H9 (cell line): ENCODE measurements around the gene SRL. TPM values are rescaled to one million over a fixed set of nuclear protein-coding genes. Genes with fewer than 3 reads are reported as not detected.

Source experiments
- DNase-seq: peaks from one replicate; pipeline ENCODE4 v3.0.0-alpha.2; 2017
- H2AFZ ChIP-seq: one replicate; pipeline ENCODE4 v1.6.1; 2013; ENCODE audit warnings: mild to moderate bottlenecking, low read length, control low read depth, moderate library complexity
- H2AK5ac ChIP-seq: 2 replicates; pipeline ENCODE4 v1.6.1; 2013; ENCODE audit warnings: low read length, control low read depth, mixed read lengths; ENCODE audit not compliant: insufficient read length
- H2BK120ac ChIP-seq: one replicate; pipeline ENCODE4 v1.6.1; 2013; ENCODE audit warnings: low read depth, mild to moderate bottlenecking, low read length, control low read depth, inconsistent platforms; ENCODE audit not compliant: poor library complexity, severe bottlenecking
- H2BK12ac ChIP-seq: 2 replicates; pipeline ENCODE4 v1.6.1; 2013; ENCODE audit warnings: low read length, control low read depth, mixed read lengths, low read depth; ENCODE audit not compliant: insufficient read length
- H2BK15ac ChIP-seq: 2 replicates; pipeline ENCODE4 v1.6.1; 2013; ENCODE audit warnings: low read depth, low read length, control low read depth
- H2BK20ac ChIP-seq: one replicate; pipeline ENCODE4 v1.6.1; 2013; ENCODE audit warnings: low read depth, mild to moderate bottlenecking, low read length, control low read depth, inconsistent platforms; ENCODE audit not compliant: poor library complexity, severe bottlenecking
- H2BK5ac ChIP-seq: 2 replicates; pipeline ENCODE4 v1.6.1; 2013; ENCODE audit warnings: low read length, control low read depth, mixed read lengths; ENCODE audit not compliant: insufficient read length
- H3K14ac ChIP-seq: 2 replicates; pipeline ENCODE4 v1.6.1; 2013; ENCODE audit warnings: low read length, control low read depth; ENCODE audit not compliant: insufficient read depth
- H3K18ac ChIP-seq: 2 replicates; pipeline ENCODE4 v1.6.1; 2013; ENCODE audit warnings: low read depth, mild to moderate bottlenecking, mixed read lengths, low read length, control low read depth; ENCODE audit not compliant: insufficient read length
- H3K23ac ChIP-seq: 2 replicates; pipeline ENCODE4 v1.6.1; 2013; ENCODE audit warnings: low read length, control low read depth, mixed read lengths, low read depth; ENCODE audit not compliant: insufficient read length
- H3K23me2 ChIP-seq: 2 replicates; pipeline ENCODE4 v1.6.1; 2013; ENCODE audit warnings: low read depth, mild to moderate bottlenecking, mixed read lengths, low read length, control low read depth; ENCODE audit not compliant: insufficient read length, poor library complexity, severe bottlenecking
- H3K27ac ChIP-seq: 2 replicates; pipeline ENCODE4 v1.5.1; 2013; ENCODE audit warnings: low read length, control low read depth, mixed read lengths, low read depth; ENCODE audit not compliant: insufficient read length
- H3K27me3 ChIP-seq: 2 replicates; pipeline ENCODE4 v1.6.1; 2013; ENCODE audit warnings: low read length, control low read depth, inconsistent platforms; ENCODE audit not compliant: insufficient read depth
- H3K4ac ChIP-seq: 2 replicates; pipeline ENCODE4 v1.6.1; 2013; ENCODE audit warnings: low read depth, mild to moderate bottlenecking, control low read depth, inconsistent platforms, low read length, moderate library complexity
- H3K4me1 ChIP-seq: 2 replicates; pipeline ENCODE4 v1.6.1; 2013; ENCODE audit warnings: low read length, control low read depth, inconsistent platforms; ENCODE audit not compliant: insufficient read depth
- H3K4me2 ChIP-seq: 2 replicates; pipeline ENCODE4 v1.6.1; 2013; ENCODE audit warnings: low read length, control low read depth, mixed read lengths; ENCODE audit not compliant: insufficient read length, insufficient read depth
- H3K56ac ChIP-seq: 2 replicates; pipeline ENCODE4 v1.6.1; 2013; ENCODE audit warnings: low read depth, mild to moderate bottlenecking, mixed read lengths, low read length, control low read depth; ENCODE audit not compliant: insufficient read length
- H3K79me1 ChIP-seq: 2 replicates; pipeline ENCODE4 v1.6.1; 2013; ENCODE audit warnings: low read depth, mild to moderate bottlenecking, moderate library complexity, low read length, control low read depth, inconsistent platforms; ENCODE audit not compliant: insufficient read depth, poor library complexity, severe bottlenecking
- H3K79me2 ChIP-seq: 2 replicates; pipeline ENCODE4 v1.6.1; 2013; ENCODE audit warnings: low read length, control low read depth, inconsistent platforms; ENCODE audit not compliant: insufficient read depth
- H3K9ac ChIP-seq: 2 replicates; pipeline ENCODE4 v1.6.1; 2013; ENCODE audit warnings: low read length, control low read depth, mixed read lengths; ENCODE audit not compliant: insufficient read length; ENCODE audit errors: extremely low read depth
- H3K9me3 ChIP-seq: one replicate; pipeline ENCODE4 v1.6.1; 2013; ENCODE audit warnings: low read depth, low read length, inconsistent platforms; ENCODE audit not compliant: control insufficient read depth
- H3T11ph ChIP-seq: one replicate; pipeline ENCODE4 v1.6.1; 2013; ENCODE audit warnings: mild to moderate bottlenecking, low read length, control low read depth, inconsistent platforms
- H4K20me1 ChIP-seq: one replicate; pipeline ENCODE4 v1.6.1; 2013; ENCODE audit not compliant: control insufficient read depth, insufficient read length, insufficient read depth
- H4K5ac ChIP-seq: 2 replicates; pipeline ENCODE4 v1.6.1; 2013; ENCODE audit warnings: low read depth, mild to moderate bottlenecking, mixed read lengths, low read length, control low read depth; ENCODE audit not compliant: insufficient read length
- H4K8ac ChIP-seq: replicated peaks from 2 replicates; pipeline ENCODE4 v1.6.1; 2013; ENCODE audit warnings: low read length, control low read depth, mixed read lengths, low read depth; ENCODE audit not compliant: insufficient read length
- H4K91ac ChIP-seq: 2 replicates; pipeline ENCODE4 v1.6.1; 2013; ENCODE audit warnings: low read depth, mild to moderate bottlenecking, moderate library complexity, mixed read lengths, low read length, control low read depth; ENCODE audit not compliant: insufficient read length
- H3K27ac Mint-ChIP-seq, 3 experiments: 2 replicates in 2 of 3; 3 replicates in 1 of 3; pipeline ENCODE4 v1.8.0; 2020 to 2021; ENCODE audit warnings: mixed read lengths in 3 of 3, mild to moderate bottlenecking in 1 of 3, moderate library complexity in 1 of 3
- H3K27me3 Mint-ChIP-seq: 2 replicates; pipeline ENCODE4 v1.8.0; 2021; ENCODE audit warnings: low read depth, mild to moderate bottlenecking, moderate library complexity, mixed read lengths
- H3K36me3 Mint-ChIP-seq, 3 experiments: 2 replicates in 2 of 3; 3 replicates in 1 of 3; pipeline ENCODE4 v1.8.0; 2020 to 2021; ENCODE audit warnings: low read depth in 3 of 3, mixed read lengths in 3 of 3; ENCODE audit not compliant: insufficient read depth in 1 of 3
- H3K4me1 Mint-ChIP-seq, 2 experiments: 2 replicates each; pipeline ENCODE4 v1.8.0; 2020; ENCODE audit warnings: mixed read lengths in 2 of 2
- H3K4me3 Mint-ChIP-seq, 2 experiments: 2 replicates in 1 of 2; 3 replicates in 1 of 2; pipeline ENCODE4 v1.8.0; 2020 to 2021; ENCODE audit warnings: mild to moderate bottlenecking in 2 of 2, mixed read lengths in 2 of 2, moderate library complexity in 1 of 2
- H3K9me3 Mint-ChIP-seq, 2 experiments: 2 replicates in 1 of 2; 3 replicates in 1 of 2; pipeline ENCODE4 v1.8.0; 2020; ENCODE audit warnings: mild to moderate bottlenecking in 2 of 2, mixed read lengths in 2 of 2, moderate library complexity in 1 of 2
- CTCF ChIP-seq: fragments of 200-600 bp; sonication (generic); conservative IDR thresholded peaks from 3 replicates; pipeline ENCODE4 v1.8.0; 2021; ENCODE audit warnings: antibody characterized with exemption, mild to moderate bottlenecking
- WGBS: extraction: QIAGEN DNeasy Blood & Tissue Kit; methylation state at CpG from one replicate; pipeline ENCODE4 v1.1.7; 2013; ENCODE audit warnings: missing lambda C conversion rate, low lambda C conversion rate, mixed read lengths; ENCODE audit not compliant: insufficient read length; ENCODE audit errors: extremely low coverage; 5-methylcytosine and 5-hydroxymethylcytosine counted together
- total RNA-seq: library from RNA; stranded (reverse); gene quantifications from 2 replicates; pipeline ENCODE4 v1.2.1, GENCODE V29; 2021

SRL gene
- total RNA-seq, 1 experiment from 2014 or later = not detected

DNA sequence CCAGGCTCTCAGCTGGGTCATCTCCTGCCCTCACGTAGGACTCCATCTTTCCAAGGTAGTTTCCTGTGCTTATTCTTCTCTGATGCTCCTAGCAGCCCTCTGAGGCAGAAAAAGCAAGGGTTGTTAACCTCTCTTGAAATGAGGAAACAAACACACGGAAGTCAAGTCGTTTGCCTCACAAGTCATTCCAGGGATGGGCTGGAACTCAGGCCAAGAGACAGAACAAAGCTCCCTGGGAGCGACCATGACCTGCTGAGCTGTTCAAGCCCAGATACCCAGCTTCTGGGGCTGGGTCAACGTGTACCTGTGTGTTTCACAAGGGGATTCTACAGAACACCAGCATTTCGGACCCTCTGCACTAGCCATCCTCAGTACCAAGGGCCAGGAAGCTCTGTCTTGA lies 28.1 kb downstream of the SRL start:
- Histone ChIP-seq H3T11ph (no peak overlapping the region), H4K8ac (no peak overlapping the region), H2BK120ac (no peak overlapping the region), H2BK20ac (no peak overlapping the region), H3K9ac (no peak overlapping the region), H2AK5ac (no peak overlapping the region), H3K18ac (no peak overlapping the region), H3K79me2 (no peaks in the 10 kb centered on the region), H2AFZ (no peak overlapping the region), H4K91ac (no peak overlapping the region), H2BK12ac (no peak overlapping the region), H3K23ac (no peak overlapping the region), H3K4me2 (no peak overlapping the region), H3K4ac (no peak overlapping the region), H4K20me1 (no peaks in the 10 kb centered on the region), H3K23me2 (no peaks in the 10 kb centered on the region), H3K9me3 (no peaks in the 10 kb centered on the region), H3K27me3 (no peaks in the 10 kb centered on the region), H3K27ac (no peak overlapping the region), H3K14ac (no peak overlapping the region), H4K5ac (no peak overlapping the region), H3K79me1 (no peaks in the 10 kb centered on the region), H3K56ac (no peak overlapping the region), H2BK15ac (no peak overlapping the region), H3K4me1 (no peaks in the 10 kb centered on the region; the same call in 1 of the 2 replicates), H2BK5ac (no peak overlapping the region)
- Mint-ChIP-seq H3K36me3 (no peaks in the 10 kb centered on the region), H3K27ac (no peak overlapping the region; a peak in 1 of 7 replicates), H3K4me3 (no peak overlapping the region), H3K9me3 (no peaks in the 10 kb centered on the region), H3K27me3 (peaks cover 9% of the 10 kb centered on the region), H3K4me1 (peaks cover 24 to 31% of the 10 kb centered on the region in 2 experiments)
- WGBS = no CpG with 5 or more reads among the region's 6 CpGs
- no peak for DNase-seq
- no peak for TF ChIP-seq CTCF
